ENCODE measurements around the gene TIMM21. TPM values are rescaled to one million over a fixed set of nuclear protein-coding genes. Genes with fewer than 3 reads are reported as not detected.
A peak's percentile ranks its signal among the peaks of the same experiment; 100 is the strongest.

TIMM21 gene
- total and polyA plus RNA-seq, 4 donors, result 22.0 to 39.2 (median 30.0) TPM

GRCh38 chr18:74146756-74147155, 1.6 kb upstream of the TIMM21 start:
- no peaks in the 10 kb centered on the region for H3K27me3 ChIP-seq (ENCODE audit: control insufficient read depth in 4 of 4, insufficient read depth in 4 of 4, low read length in 3 of 4)
- peaks cover 5 to 27% (median 23%) of the 10 kb centered on the region in 4 donors for H3K4me1 ChIP-seq (ENCODE audit: control insufficient read depth in 4 of 4, insufficient read depth in 4 of 4, low read length in 3 of 4)
- peak overlapping the region in 1 of 3 donors; percentile 73 for H3K4me3 ChIP-seq (ENCODE audit: low read depth in 1 of 3, low read length in 3 of 3)
- no peak overlapping the region for H3K9ac ChIP-seq (ENCODE audit: low read depth in 1 of 2, low read length in 2 of 2)
- no peaks in the 10 kb centered on the region for H3K9me3 ChIP-seq (ENCODE audit: control insufficient read depth in 4 of 4, low read length in 3 of 4)
- no peaks in the 10 kb centered on the region for H3K36me3 ChIP-seq (ENCODE audit: control insufficient read depth in 4 of 4, insufficient read depth in 3 of 4, low read depth in 1 of 4, low read length in 3 of 4)
- TF ChIP-seq MAX (IDR thresholded peaks at IDR 0.05) (no peak), ATF3 (IDR thresholded peaks at IDR 0.05) (no peak), NR2F2 (IDR thresholded peaks at IDR 0.05) (no peak), SP1 (IDR thresholded peaks at IDR 0.05) (no peak), TAF1 (conservative IDR thresholded peaks at IDR 0.05) (no peak), EGR1 (IDR thresholded peaks at IDR 0.05; ENCODE audit: low read depth in 2 of 2) (no peak), FOXA2 (IDR thresholded peaks at IDR 0.05) (no peak), HNF4A (conservative IDR thresholded peaks at IDR 0.05) (no peak), GABPA (IDR thresholded peaks at IDR 0.05 in 1 of 2, conservative IDR thresholded peaks at IDR 0.05 in 1 of 2) (no peak)
- no peak overlapping the region for H3K27ac ChIP-seq (ENCODE audit: low read depth in 1 of 2, low read length in 2 of 2)
- DNase-seq (ENCODE audit: low spot score), result no peak
- WGBS, result 48% methylated on average over 3 of the region's 3 CpGs

DNA sequence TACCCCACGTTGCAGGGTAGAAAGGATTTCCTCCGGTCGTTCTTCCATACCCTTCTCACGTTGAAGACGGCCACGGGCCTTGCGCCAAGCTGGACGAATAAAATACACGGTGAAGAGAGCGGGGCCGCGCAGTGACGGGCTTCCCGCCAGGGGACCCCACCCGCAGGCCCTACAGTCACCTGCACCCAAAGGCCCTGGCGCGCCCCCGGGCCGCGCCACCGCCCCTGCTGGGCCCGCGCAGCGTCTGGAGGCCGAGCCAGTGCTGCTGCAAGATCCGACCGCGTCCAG, 888 bp upstream of the TIMM21 start:
- peaks cover 5 to 27% (median 23%) of the 10 kb centered on the region in 4 donors for H3K4me1 ChIP-seq (ENCODE audit: control insufficient read depth in 4 of 4, insufficient read depth in 4 of 4, low read length in 3 of 4)
- peak overlapping the region; percentile 98 to 100 for H3K27ac ChIP-seq (ENCODE audit: low read depth in 1 of 2, low read length in 2 of 2)
- DNase-seq (ENCODE audit: low spot score), result no peak
- H3K9me3 ChIP-seq (ENCODE audit: control insufficient read depth in 4 of 4, low read length in 3 of 4), result no peaks in the 10 kb centered on the region
- TF ChIP-seq, protein P1, sequence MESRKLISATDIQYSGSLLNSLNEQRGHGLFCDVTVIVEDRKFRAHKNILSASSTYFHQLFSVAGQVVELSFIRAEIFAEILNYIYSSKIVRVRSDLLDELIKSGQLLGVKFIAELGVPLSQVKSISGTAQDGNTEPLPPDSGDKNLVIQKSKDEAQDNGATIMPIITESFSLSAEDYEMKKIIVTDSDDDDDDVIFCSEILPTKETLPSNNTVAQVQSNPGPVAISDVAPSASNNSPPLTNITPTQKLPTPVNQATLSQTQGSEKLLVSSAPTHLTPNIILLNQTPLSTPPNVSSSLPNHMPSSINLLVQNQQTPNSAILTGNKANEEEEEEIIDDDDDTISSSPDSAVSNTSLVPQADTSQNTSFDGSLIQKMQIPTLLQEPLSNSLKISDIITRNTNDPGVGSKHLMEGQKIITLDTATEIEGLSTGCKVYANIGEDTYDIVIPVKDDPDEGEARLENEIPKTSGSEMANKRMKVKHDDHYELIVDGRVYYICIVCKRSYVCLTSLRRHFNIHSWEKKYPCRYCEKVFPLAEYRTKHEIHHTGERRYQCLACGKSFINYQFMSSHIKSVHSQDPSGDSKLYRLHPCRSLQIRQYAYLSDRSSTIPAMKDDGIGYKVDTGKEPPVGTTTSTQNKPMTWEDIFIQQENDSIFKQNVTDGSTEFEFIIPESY (IDR thresholded peaks at IDR 0.05), result no peak
- no peak for TF ChIP-seq EGR1 (IDR thresholded peaks at IDR 0.05; ENCODE audit: low read depth in 2 of 2)
- H3K9ac ChIP-seq (ENCODE audit: low read depth in 1 of 2, low read length in 2 of 2), result no peak overlapping the region
- under 1% methylated on average over 28 of the region's 28 CpGs for WGBS
- H3K4me3 ChIP-seq (ENCODE audit: low read depth in 1 of 3, low read length in 3 of 3), result peak overlapping the region; percentile 73 to 87 (median 82)
- no peaks in the 10 kb centered on the region for H3K36me3 ChIP-seq (ENCODE audit: control insufficient read depth in 4 of 4, insufficient read depth in 3 of 4, low read depth in 1 of 4, low read length in 3 of 4)
- H3K27me3 ChIP-seq (ENCODE audit: control insufficient read depth in 4 of 4, insufficient read depth in 4 of 4, low read length in 3 of 4), result no peaks in the 10 kb centered on the region

- H3K27me3 ChIP-seq (ENCODE audit: control insufficient read depth in 4 of 4, insufficient read depth in 4 of 4, low read length in 3 of 4), result no peaks in the 10 kb centered on the region
- no peaks in the 10 kb centered on the region for H3K36me3 ChIP-seq (ENCODE audit: control insufficient read depth in 4 of 4, insufficient read depth in 3 of 4, low read depth in 1 of 4, low read length in 3 of 4)
- peaks cover 8 to 29% (median 24%) of the 10 kb centered on the region in 4 donors for H3K4me1 ChIP-seq (ENCODE audit: control insufficient read depth in 4 of 4, insufficient read depth in 4 of 4, low read length in 3 of 4)
- no peak for TF ChIP-seq SP1 (IDR thresholded peaks at IDR 0.05)
- TF ChIP-seq FOXA1 (IDR thresholded peaks at IDR 0.05), result no peak
- TF ChIP-seq, protein P1 (IDR thresholded peaks at IDR 0.05), result no peak
- TF ChIP-seq EGR1 (IDR thresholded peaks at IDR 0.05; ENCODE audit: low read depth in 2 of 2), result no peak
- no peak for TF ChIP-seq HNF4A (conservative IDR thresholded peaks at IDR 0.05)
- no peak for TF ChIP-seq RAD21 (IDR thresholded peaks at IDR 0.05)
- no peak for TF ChIP-seq ATF3 (IDR thresholded peaks at IDR 0.05)
- H3K9ac ChIP-seq (ENCODE audit: low read depth in 1 of 2, low read length in 2 of 2), result peak overlapping the region; percentile 89 to 95
- DNase-seq (ENCODE audit: low spot score), result no peak
- WGBS, result under 1% methylated on average over 25 of the region's 25 CpGs
- H3K27ac ChIP-seq (ENCODE audit: low read depth in 1 of 2, low read length in 2 of 2), result peak overlapping the region; percentile 25 to 98
- peak overlapping the region; percentile 73 to 99 (median 85) for H3K4me3 ChIP-seq (ENCODE audit: low read depth in 1 of 3, low read length in 3 of 3)
- H3K9me3 ChIP-seq (ENCODE audit: control insufficient read depth in 4 of 4, low read length in 3 of 4), result no peaks in the 10 kb centered on the region
Measured at GRCh38 chr18:74148543-74149070, 284 bp downstream of the TIMM21 start.
